PFSK-1 (cell line): Measurements from ENCODE around the gene NGB.

Experiments used
- FOXP2 ChIP-seq: optimal IDR thresholded peaks from 2 replicates; pipeline ENCODE3; 2011; ENCODE audit warnings: borderline replicate concordance, control low read depth, inconsistent platforms; ENCODE audit not compliant: insufficient read depth; ENCODE audit errors: extremely low read length, extremely low read depth
- POLR2AphosphoS5 ChIP-seq: IDR thresholded peaks from 2 replicates; pipeline ENCODE4 v1.6.1; 2012; ENCODE audit warnings: low read depth, mild to moderate bottlenecking, control low read depth, low read length, moderate library complexity
- REST ChIP-seq, 2 experiments: IDR thresholded peaks; 2 replicates each; pipeline versions ENCODE4 v1.6.1 to v1.8.0; 2011 to 2012; ENCODE audit warnings: low read depth in 2 of 2, low read length in 2 of 2, control low read depth in 1 of 2, inconsistent platforms in 1 of 2, mild to moderate bottlenecking in 1 of 2, moderate library complexity in 1 of 2; ENCODE audit not compliant: insufficient read depth in 1 of 2
- SIN3A ChIP-seq: IDR thresholded peaks from 2 replicates; pipeline ENCODE4 v1.6.1; 2012; ENCODE audit warnings: mild to moderate bottlenecking, low read length, moderate library complexity, borderline replicate concordance; ENCODE audit not compliant: insufficient read depth
- TAF1 ChIP-seq: IDR thresholded peaks from 2 replicates; pipeline ENCODE4 v1.6.1; 2012; ENCODE audit warnings: low read length, control low read depth, borderline replicate concordance; ENCODE audit not compliant: insufficient read depth

- TF ChIP-seq SIN3A = no peak
- TF ChIP-seq POLR2AphosphoS5 = no peak
- TF ChIP-seq TAF1 = no peak
- TF ChIP-seq REST (IDR thresholded peaks at IDR 0.05; ENCODE audit: insufficient read depth in 1 of 2, low read depth in 2 of 2, low read length in 2 of 2) = no peak
- no peak for TF ChIP-seq FOXP2
Observed at GRCh38 chr14:77319422-77319821, 48.4 kb upstream of the NGB start.
